IMR-90 (cell line): ENCODE measurements around the gene TM4SF1. TPM values are rescaled to one million over a fixed set of nuclear protein-coding genes. Genes with fewer than 3 reads are reported as not detected.

Experiments used
- ATAC-seq: fragments of 200-7000 bp; cut with Tn5 transposase; 2 replicates; pipeline ENCODE4 v1.9.1; 2020; ENCODE audit warnings: low read depth, mild to moderate bottlenecking, moderate library complexity
- BruUV-seq: library from RNA; stranded (reverse); fragments of 400-500 nt; replicated peaks from 2 replicates; lab custom pipeline; 2021; lab: Mats Ljungman, UMichigan
- CTCF ChIA-PET: fragments of 300-600 bp; formaldehyde crosslinking; extraction: SDS; loops from one replicate; lab custom pipeline; 2021; ENCODE audit warnings: antibody characterized with exemption; lab: Yijun Ruan, JAX
- POLR2A ChIA-PET: fragments of 300-600 bp; sonication (Branson Sonifier 250); formaldehyde crosslinking; loops from one replicate; lab custom pipeline; 2022; ENCODE audit warnings: antibody characterized with exemption; ENCODE audit not compliant: unreplicated experiment; lab: Charles Lee
- DNase-seq: peaks from one replicate; pipeline ENCODE4 v3.0.0; 2013
- H2AFZ ChIP-seq: replicated peaks from 2 replicates; pipeline ENCODE3; 2013; ENCODE audit warnings: low read length, mild to moderate bottlenecking; ENCODE audit not compliant: poor library complexity
- H2AK5ac ChIP-seq: 2 replicates; pipeline ENCODE4 v1.6.1; 2013; ENCODE audit warnings: low read depth, low read length, inconsistent platforms
- H2AK9ac ChIP-seq: replicated peaks from 2 replicates; pipeline ENCODE3; 2013; ENCODE audit warnings: mild to moderate bottlenecking, low read depth, low read length, moderate library complexity; ENCODE audit not compliant: poor library complexity
- H2BK120ac ChIP-seq: 2 replicates; pipeline ENCODE4 v1.6.1; 2013; ENCODE audit warnings: low read depth, low read length, inconsistent platforms
- H2BK15ac ChIP-seq: 3 replicates; pipeline ENCODE4 v1.6.1; 2013; ENCODE audit warnings: low read depth, low read length, inconsistent platforms
- H2BK20ac ChIP-seq: 2 replicates; pipeline ENCODE4 v1.6.1; 2013; ENCODE audit warnings: low read depth, mild to moderate bottlenecking, inconsistent platforms, low read length, moderate library complexity
- H2BK5ac ChIP-seq: 2 replicates; pipeline ENCODE4 v1.6.1; 2013; ENCODE audit warnings: mild to moderate bottlenecking, low read depth, low read length, inconsistent platforms; ENCODE audit not compliant: poor library complexity, severe bottlenecking
- H3K14ac ChIP-seq: replicated peaks from 2 replicates; pipeline ENCODE4 v1.6.1; 2013; ENCODE audit warnings: low read depth, low read length, inconsistent platforms
- H3K18ac ChIP-seq: 2 replicates; pipeline ENCODE4 v1.6.1; 2013; ENCODE audit warnings: low read depth, low read length, control low read depth
- H3K23ac ChIP-seq: 2 replicates; pipeline ENCODE4 v1.6.1; 2013; ENCODE audit warnings: low read depth, low read length, inconsistent platforms
- H3K27ac ChIP-seq: 2 replicates; pipeline ENCODE4 v1.5.1; 2013; ENCODE audit warnings: mild to moderate bottlenecking, control low read depth, low read length; ENCODE audit not compliant: insufficient read depth
- H3K27me3 ChIP-seq: 2 replicates; pipeline ENCODE4 v1.6.1; 2013; ENCODE audit warnings: low read length; ENCODE audit not compliant: control insufficient read depth, insufficient read depth
- H3K36me3 ChIP-seq: 2 replicates; pipeline ENCODE4 v1.6.1; 2013; ENCODE audit warnings: low read length, mixed read lengths; ENCODE audit not compliant: control insufficient read depth, insufficient read depth
- H3K4ac ChIP-seq: 2 replicates; pipeline ENCODE4 v1.6.1; 2013; ENCODE audit warnings: low read depth, low read length, inconsistent platforms
- H3K4me1 ChIP-seq: 2 replicates; pipeline ENCODE4 v1.6.1; 2013; ENCODE audit warnings: low read length, mixed read lengths; ENCODE audit not compliant: control insufficient read depth, insufficient read depth
- H3K4me2 ChIP-seq: 2 replicates; pipeline ENCODE4 v1.6.1; 2013; ENCODE audit warnings: low read depth, mild to moderate bottlenecking, control low read depth, low read length, moderate library complexity
- H3K4me3 ChIP-seq: 2 replicates; pipeline ENCODE4 v1.5.1; 2013; ENCODE audit warnings: low read depth, mild to moderate bottlenecking, control low read depth, low read length, moderate library complexity; ENCODE audit not compliant: insufficient read depth
- H3K56ac ChIP-seq: 2 replicates; pipeline ENCODE4 v1.6.1; 2013; ENCODE audit warnings: low read length, inconsistent platforms; ENCODE audit not compliant: insufficient read depth; ENCODE audit errors: extremely low read depth
- H3K79me1 ChIP-seq, 2 experiments: 2 replicates each; pipeline ENCODE4 v1.6.1; 2013; ENCODE audit warnings: low read length in 2 of 2, inconsistent platforms in 1 of 2, low read depth in 1 of 2
- H3K9ac ChIP-seq: 2 replicates; pipeline ENCODE4 v1.6.1; 2013; ENCODE audit warnings: low read depth, low read length, control low read depth
- H3K9me1 ChIP-seq: 2 replicates; pipeline ENCODE4 v1.6.1; 2013; ENCODE audit warnings: low read length, inconsistent platforms; ENCODE audit not compliant: insufficient read depth
- H3K9me3 ChIP-seq: 2 replicates; pipeline ENCODE4 v1.6.1; 2013; ENCODE audit warnings: low read length; ENCODE audit not compliant: control insufficient read depth, insufficient read depth
- H4K20me1 ChIP-seq: 2 replicates; pipeline ENCODE4 v1.6.1; 2013; ENCODE audit warnings: low read length, inconsistent platforms; ENCODE audit not compliant: insufficient read depth
- H4K5ac ChIP-seq: 2 replicates; pipeline ENCODE4 v1.6.1; 2013; ENCODE audit warnings: mild to moderate bottlenecking, low read depth, low read length, control low read depth
- H4K8ac ChIP-seq, 2 experiments: 2 replicates each; pipeline ENCODE4 v1.6.1; 2013; ENCODE audit warnings: low read depth in 2 of 2, low read length in 2 of 2, control low read depth in 1 of 2, inconsistent platforms in 1 of 2
- H4K91ac ChIP-seq: 2 replicates; pipeline ENCODE4 v1.6.1; 2013; ENCODE audit warnings: low read depth, low read length, inconsistent platforms; ENCODE audit not compliant: insufficient read depth
- CEBPB ChIP-seq: IDR thresholded peaks from 2 replicates; pipeline ENCODE4 v1.6.1; 2012; ENCODE audit warnings: low read depth, low read length, improper control_type of control experiment
- RFX5 ChIP-seq: IDR thresholded peaks from 2 replicates; pipeline ENCODE4 v1.8.0; 2012; ENCODE audit warnings: low read depth, mild to moderate bottlenecking, low read length, moderate library complexity
- USF2 ChIP-seq: fragments of 150-350 bp; IDR thresholded peaks from 2 replicates; pipeline ENCODE4 v1.6.1; 2017; ENCODE audit warnings: mild to moderate bottlenecking, antibody characterized with exemption, low read length, low read depth
- WGBS, 2 experiments: methylation state at CpG; one replicate each; pipeline versions ENCODE4 v1.1.5 to v1.1.7; 2013; ENCODE audit warnings: missing lambda C conversion rate in 2 of 2; ENCODE audit not compliant: insufficient read length in 1 of 2; ENCODE audit errors: extremely low coverage in 2 of 2; 5-methylcytosine and 5-hydroxymethylcytosine counted together
- dilution Hi-C: fragments of 300-500 bp; cut with HindIII; formaldehyde crosslinking; loops from one replicate; pipeline ENCODE4 v1.14.3; 2018; ENCODE audit warnings: low sequenced_read_pairs; ENCODE audit not compliant: unreplicated experiment
- in situ Hi-C: fragments of 300-500 bp; cut with MboI; formaldehyde crosslinking; loops from 3 replicates; pipeline ENCODE4 v1.14.3; 2019; ENCODE audit warnings: low sequenced_read_pairs, inconsistent platforms, mixed read lengths
- intact Hi-C: fragments of 100-400 bp; cut with micrococcal nuclease; formaldehyde crosslinking; loops from 2 replicates; pipeline ENCODE4 v1.10.0; 2022
- polyA plus RNA-seq, 3 experiments: library from polyadenylated mRNA; depleted of rRNA; stranded (reverse); fragments of >200 nt; gene quantifications; 2 replicates each; pipeline ENCODE4 v1.2.3, GENCODE V29; 2012; ENCODE audit warnings: low replicate concordance in 1 of 3
- total RNA-seq: library from RNA; depleted of rRNA; stranded (reverse); fragments of >200 nt; gene quantifications from 2 replicates; pipeline ENCODE4 v1.2.3, GENCODE V29; 2012

TM4SF1 gene
- total and polyA plus RNA-seq, 2 of the 4 experiments (the other 2 are of a cell fraction): 232 to 302 TPM

- Histone ChIP-seq H2BK15ac (peak overlapping the region; percentile 72; the same call in 1 of the 3 replicates), H3K27me3 (no peaks in the 10 kb centered on the region), H2BK5ac (peak overlapping the region; percentile 69), H3K79me1 (peaks cover 0 to 9% of the 10 kb centered on the region in 2 experiments; a peak in 1 of 4 replicates), H3K27ac (peak overlapping the region; percentile 73), H3K9me1 (peaks cover 11% of the 10 kb centered on the region; the same call in 1 of the 2 replicates), H3K9me3 (no peaks in the 10 kb centered on the region), H4K5ac (no peak overlapping the region; the same call in 1 of the 2 replicates), H3K56ac (peak overlapping the region; percentile 20; the same call in 1 of the 2 replicates), H4K91ac (0 out of 2 replicates have a peak overlapping the region, but pooled peaks have one; percentile 18), H4K8ac (peak overlapping the region; percentile 45 to 57; a peak in 3 of 4 replicates), H3K36me3 (no peaks in the 10 kb centered on the region), H2BK20ac (peak overlapping the region; percentile 66), H2AFZ (peak overlapping the region; percentile 78), H3K14ac (peak overlapping the region; percentile 81), H4K20me1 (no peaks in the 10 kb centered on the region), H3K23ac (peak overlapping the region; percentile 61; the same call in 1 of the 2 replicates), H3K4me3 (no peak overlapping the region), H3K4me1 (peaks cover 14% of the 10 kb centered on the region), H2AK5ac (peak overlapping the region; percentile 92), H2BK120ac (peak overlapping the region; percentile 66), H3K4ac (peak overlapping the region; percentile 71), H2AK9ac (peak overlapping the region; percentile 79), H3K9ac (no peak overlapping the region), H3K18ac (peak overlapping the region; percentile 7; the same call in 1 of the 2 replicates), H3K4me2 (peak overlapping the region; percentile 48; the same call in 1 of the 2 replicates)
- DNase-seq (peak; percentile 94), ATAC-seq (peak; percentile 50)
- dilution Hi-C loops: no loop called here
- in situ Hi-C loops: no loop called here
- POLR2A ChIA-PET: no interaction called here
- no TSS peak for BruUV-seq
- WGBS, 2 experiments: 100% methylated on average over 1 of the region's 4 CpGs; no CpG with 5 or more reads in 1 of the 2 experiments
- intact Hi-C loops: no loop called here
- TF ChIP-seq RFX5 (peak; percentile 46; the same call in 1 of the 2 replicates), USF2 (no peak), CEBPB (peak; percentile 63; the same call in 1 of the 2 replicates)
- CTCF ChIA-PET: interaction anchor here (0.7 kb wide), 1 partner anchor 14 kb away, joined by 3 read pairs; no protein-coding TSS in a partner anchor
Measured at GRCh38 chr3:149342413-149343380, 34.8 kb downstream of the TM4SF1 start.
